Thymus (tissue), 11 donors: ENCODE data around the gene AJM1. TPM values are rescaled to one million over a fixed set of nuclear protein-coding genes. Genes with fewer than 3 reads are reported as not detected.
A peak's percentile ranks its signal among the peaks of the same experiment; 100 is the strongest.

ENCODE experiments used
- DNase-seq, 9 donors: peaks; one replicate each; pipeline ENCODE4 v3.0.0-alpha.2; 2013; ENCODE audit warnings: low spot score in 9 of 9, low read depth in 6 of 9, missing footprints in 1 of 9
- H3K27ac ChIP-seq, 2 donors: one replicate each; pipeline ENCODE4 v1.5.1; 2013; ENCODE audit warnings: control low read depth in 1 of 2, low read depth in 1 of 2, low read length in 1 of 2, mild to moderate bottlenecking in 1 of 2, moderate library complexity in 1 of 2
- H3K27me3 ChIP-seq, 2 donors: one replicate each; pipeline ENCODE4 v1.5.1; 2013; ENCODE audit warnings: low read length in 1 of 2; ENCODE audit not compliant: control insufficient read depth in 2 of 2, insufficient read depth in 1 of 2
- H3K36me3 ChIP-seq, 2 donors: one replicate each; pipeline ENCODE4 v1.5.1; 2013; ENCODE audit warnings: low read length in 1 of 2, mild to moderate bottlenecking in 1 of 2, moderate library complexity in 1 of 2; ENCODE audit not compliant: control insufficient read depth in 2 of 2, insufficient read depth in 2 of 2
- H3K4me1 ChIP-seq, 2 donors: one replicate each; pipeline ENCODE4 v1.5.1; 2013; ENCODE audit warnings: low read length in 2 of 2; ENCODE audit not compliant: control insufficient read depth in 2 of 2, insufficient read depth in 2 of 2
- H3K4me3 ChIP-seq, 2 donors: one replicate each; pipeline ENCODE4 v1.5.1; 2013; ENCODE audit warnings: low read length in 2 of 2, control low read depth in 1 of 2, mild to moderate bottlenecking in 1 of 2
- H3K9me3 ChIP-seq, 2 donors: one replicate each; pipeline ENCODE4 v1.5.1; 2013; ENCODE audit warnings: low read length in 1 of 2, mild to moderate bottlenecking in 1 of 2; ENCODE audit not compliant: control insufficient read depth in 2 of 2, insufficient read depth in 1 of 2
- WGBS: extraction: QIAGEN DNeasy Blood & Tissue Kit; methylation state at CpG from one replicate; pipeline ENCODE4 v1.1.7; 2013; 5-methylcytosine and 5-hydroxymethylcytosine counted together
- polyA plus RNA-seq: library from polyadenylated mRNA; stranded (reverse); fragments of 200-250 nt; gene quantifications from one replicate; pipeline ENCODE4 v1.2.3, GENCODE V29; 2013
- total RNA-seq: library from RNA; stranded (reverse); fragments of 120-200 nt; gene quantifications from one replicate; pipeline ENCODE4 v1.2.4, GENCODE V29; 2013
- donor health status: healthy.

AJM1 gene
- total and polyA plus RNA-seq, 2 donors = 0.42 to 1.8 TPM

- 95% methylated on average over 10 of the region's 10 CpGs for WGBS
- peaks cover 17 to 33% of the 10 kb centered on the region in 2 donors for H3K4me1 ChIP-seq
- H3K9me3 ChIP-seq = no peaks in the 10 kb centered on the region
- no peak overlapping the region for H3K4me3 ChIP-seq
- no peak overlapping the region for H3K27ac ChIP-seq
- H3K36me3 ChIP-seq = peaks cover 10 to 12% of the 10 kb centered on the region in 2 donors
- peaks cover 0 to 8% of the 10 kb centered on the region in 2 donors for H3K27me3 ChIP-seq
- DNase-seq = no peak
Measured at GRCh38 chr9:136806067-136806466, 36.2 kb upstream of the AJM1 start.

GRCh38 chr9:136806631-136807201 lies 35.6 kb upstream of the AJM1 start:
- H3K4me1 ChIP-seq = peaks cover 16 to 26% of the 10 kb centered on the region in 2 donors
- WGBS = 91% methylated on average over 25 of the region's 25 CpGs
- no peak for DNase-seq

GRCh38 chr9:136807281-136808074 lies 34.8 kb upstream of the AJM1 start, which contains the start of gene RABL6:
Gene RABL6, plus strand, starts transcription at chr9:136807948. Its CDS starts 249 bp downstream, at chr9:136808197.
- peaks cover 0 to 2% of the 10 kb centered on the region in 2 donors for H3K27me3 ChIP-seq
- H3K9me3 ChIP-seq = no peaks in the 10 kb centered on the region
- H3K36me3 ChIP-seq = peaks cover 11 to 17% of the 10 kb centered on the region in 2 donors
- peaks cover 16 to 26% of the 10 kb centered on the region in 2 donors for H3K4me1 ChIP-seq
- H3K4me3 ChIP-seq = peak within 1 kb of the TSS; percentile 77 to 94
- peak within 1 kb of the TSS; percentile 83 to 91 for H3K27ac ChIP-seq
- peak in 6 of 9 donors; percentile 69 to 89 (median 82) for DNase-seq
- 1% methylated on average over 96 of the region's 96 CpGs for WGBS

More at GRCh38 chr9:136806631-136807201, 35.6 kb upstream of the AJM1 start:
- H3K36me3 ChIP-seq = peaks cover 11 to 16% of the 10 kb centered on the region in 2 donors
- peaks cover 0 to 5% of the 10 kb centered on the region in 2 donors for H3K27me3 ChIP-seq
- no peak overlapping the region for H3K27ac ChIP-seq
- H3K9me3 ChIP-seq = no peaks in the 10 kb centered on the region
- peak overlapping the region; percentile 74 to 94 for H3K4me3 ChIP-seq

- no peaks in the 10 kb centered on the region for H3K9me3 ChIP-seq
- peak overlapping the region in 1 of 2 donors; percentile 58 for H3K27ac ChIP-seq
- under 1% methylated on average over 93 of the region's 93 CpGs for WGBS
- peaks cover 16 to 26% of the 10 kb centered on the region in 2 donors for H3K4me1 ChIP-seq
- H3K36me3 ChIP-seq = peaks cover 18 to 23% of the 10 kb centered on the region in 2 donors
- DNase-seq = peak in 2 of 9 donors; percentile 60 to 69
- H3K27me3 ChIP-seq = no peaks in the 10 kb centered on the region
- H3K4me3 ChIP-seq = peak overlapping the region; percentile 77 to 94
Measured at GRCh38 chr9:136808075-136808805, 34.0 kb upstream of the AJM1 start.

GRCh38 chr9:136808806-136809158 lies 33.5 kb upstream of the AJM1 start:
- H3K27me3 ChIP-seq = no peaks in the 10 kb centered on the region
- H3K4me1 ChIP-seq = peaks cover 16 to 26% of the 10 kb centered on the region in 2 donors
- WGBS = 11% methylated on average over 14 of the region's 14 CpGs
- peak overlapping the region; percentile 45 to 94 for H3K4me3 ChIP-seq
- peak in 1 of 9 donors; percentile 28 for DNase-seq
- no peaks in the 10 kb centered on the region for H3K9me3 ChIP-seq
- peaks cover 21 to 26% of the 10 kb centered on the region in 2 donors for H3K36me3 ChIP-seq
- H3K27ac ChIP-seq = no peak overlapping the region

GRCh38 chr9:136814725-136815421 lies 27.4 kb upstream of the AJM1 start:
- Histone ChIP-seq H3K9me3 (no peaks in the 10 kb centered on the region), H3K4me1 (peaks cover 2 to 6% of the 10 kb centered on the region in 2 donors), H3K4me3 (no peak overlapping the region), H3K27me3 (no peaks in the 10 kb centered on the region), H3K27ac (no peak overlapping the region), H3K36me3 (peaks cover 26 to 31% of the 10 kb centered on the region in 2 donors)
- no peak for DNase-seq
- 96% methylated on average over 13 of the region's 13 CpGs for WGBS

- H3K4me1 ChIP-seq = peaks cover 0 to 3% of the 10 kb centered on the region in 2 donors
- no peak for DNase-seq
- WGBS = 50% methylated on average over 1 of the region's 1 CpG
- H3K27ac ChIP-seq = no peak overlapping the region
- no peaks in the 10 kb centered on the region for H3K27me3 ChIP-seq
- H3K36me3 ChIP-seq = peaks cover 25 to 28% of the 10 kb centered on the region in 2 donors
- H3K4me3 ChIP-seq = no peak overlapping the region
- H3K9me3 ChIP-seq = no peaks in the 10 kb centered on the region
Measured at GRCh38 chr9:136815422-136815782, 26.9 kb upstream of the AJM1 start.

- Histone ChIP-seq H3K27me3 (peaks cover 0 to 4% of the 10 kb centered on the region in 2 donors), H3K36me3 (peaks cover 36 to 43% of the 10 kb centered on the region in 2 donors), H3K4me3 (no peak overlapping the region), H3K9me3 (peaks cover 0 to 2% of the 10 kb centered on the region in 2 donors), H3K27ac (no peak overlapping the region), H3K4me1 (peaks cover 0 to 4% of the 10 kb centered on the region in 2 donors)
- WGBS = 56% methylated on average over 83 of the region's 83 CpGs
- no peak for DNase-seq
Measured at GRCh38 chr9:136820971-136821825, 21.1 kb upstream of the AJM1 start.
